Endothelial cell (in vitro differentiated cells): ENCODE results near the gene RALB. TPM values are rescaled to one million over a fixed set of nuclear protein-coding genes. Genes with fewer than 3 reads are reported as not detected.

Source experiments
- DNase-seq: peaks from one replicate; pipeline ENCODE4 v3.0.0; 2021; ENCODE audit warnings: low spot score
- H3K27ac Mint-ChIP-seq: one replicate; pipeline ENCODE4 v1.8.0; 2021; ENCODE audit warnings: mixed read lengths, inconsistent platforms; ENCODE audit not compliant: unreplicated experiment
- H3K27me3 Mint-ChIP-seq: one replicate; pipeline ENCODE4 v1.8.0; 2021; ENCODE audit warnings: mild to moderate bottlenecking, moderate library complexity, mixed read lengths, inconsistent platforms; ENCODE audit not compliant: unreplicated experiment
- H3K36me3 Mint-ChIP-seq: one replicate; pipeline ENCODE4 v1.8.0; 2021; ENCODE audit warnings: mild to moderate bottlenecking, low read depth, mixed read lengths, inconsistent platforms; ENCODE audit not compliant: unreplicated experiment
- H3K4me1 Mint-ChIP-seq: one replicate; pipeline ENCODE4 v1.8.0; 2021; ENCODE audit warnings: mild to moderate bottlenecking, mixed read lengths, inconsistent platforms; ENCODE audit not compliant: unreplicated experiment
- H3K4me3 Mint-ChIP-seq: one replicate; pipeline ENCODE4 v1.8.0; 2021; ENCODE audit warnings: mild to moderate bottlenecking, mixed read lengths, inconsistent platforms; ENCODE audit not compliant: unreplicated experiment
- H3K9me3 Mint-ChIP-seq: one replicate; pipeline ENCODE4 v1.8.0; 2021; ENCODE audit warnings: mixed read lengths, inconsistent platforms; ENCODE audit not compliant: unreplicated experiment
- CTCF ChIP-seq: fragments of 200-600 bp; sonication (generic); IDR thresholded peaks from one replicate; pipeline ENCODE4 v1.5.0; 2021; ENCODE audit warnings: antibody characterized with exemption; ENCODE audit not compliant: unreplicated experiment
- total RNA-seq: library from RNA; stranded (reverse); fragmentation: NEBNext Ultra II Directional; extraction: Animal tissue kit (Norgen Biotek cat#: 25700); gene quantifications from one replicate; pipeline ENCODE4 v1.2.1, GENCODE V29; 2021; ENCODE audit not compliant: unreplicated experiment

The RALB gene
- total RNA-seq, 1 donor from 2014 or later, result 367 TPM

GRCh38 chr2:120260736-120261135 is 8.1 kb downstream of the RALB start:
- no peak for DNase-seq
- H3K36me3 Mint-ChIP-seq, result peaks cover 41% of the 10 kb centered on the region
- no peak overlapping the region for H3K27ac Mint-ChIP-seq
- H3K4me3 Mint-ChIP-seq, result no peak overlapping the region
- H3K27me3 Mint-ChIP-seq, result peaks cover 2% of the 10 kb centered on the region
- peaks cover 52% of the 10 kb centered on the region for H3K4me1 Mint-ChIP-seq
- no peaks in the 10 kb centered on the region for H3K9me3 Mint-ChIP-seq
- no peak for TF ChIP-seq CTCF

GRCh38 chr2:120261387-120262006 is 8.8 kb downstream of the RALB start:
- Mint-ChIP-seq H3K9me3 (no peaks in the 10 kb centered on the region), H3K4me3 (no peak overlapping the region), H3K36me3 (peaks cover 33% of the 10 kb centered on the region), H3K27me3 (peaks cover 2% of the 10 kb centered on the region), H3K4me1 (peaks cover 44% of the 10 kb centered on the region), H3K27ac (no peak overlapping the region)
- no peak for DNase-seq
- TF ChIP-seq CTCF, result no peak

GRCh38 chr2:120262150-120262549 is 9.5 kb downstream of the RALB start:
- H3K36me3 Mint-ChIP-seq, result peaks cover 28% of the 10 kb centered on the region
- peaks cover 2% of the 10 kb centered on the region for H3K27me3 Mint-ChIP-seq
- H3K4me1 Mint-ChIP-seq, result peaks cover 44% of the 10 kb centered on the region

GRCh38 chr2:120262761-120263428 is 10.2 kb downstream of the RALB start:
- Mint-ChIP-seq H3K27ac (no peak overlapping the region), H3K27me3 (peaks cover 2% of the 10 kb centered on the region), H3K9me3 (no peaks in the 10 kb centered on the region), H3K4me3 (no peak overlapping the region), H3K36me3 (peaks cover 25% of the 10 kb centered on the region), H3K4me1 (peaks cover 40% of the 10 kb centered on the region)
- no peak for DNase-seq
- no peak for TF ChIP-seq CTCF

More at GRCh38 chr2:120262150-120262549, 9.5 kb downstream of the RALB start:
- Mint-ChIP-seq H3K9me3 (no peaks in the 10 kb centered on the region), H3K27ac (no peak overlapping the region), H3K4me3 (no peak overlapping the region)
- DNase-seq, result no peak
- TF ChIP-seq CTCF, result no peak

GRCh38 chr2:120265006-120265405 is 12.4 kb downstream of the RALB start:
- peak overlapping the region; percentile 7 for H3K4me3 Mint-ChIP-seq
- peaks cover 4% of the 10 kb centered on the region for H3K27me3 Mint-ChIP-seq
- TF ChIP-seq CTCF, result no peak
- peaks cover 29% of the 10 kb centered on the region for H3K36me3 Mint-ChIP-seq
- H3K9me3 Mint-ChIP-seq, result no peaks in the 10 kb centered on the region
- H3K4me1 Mint-ChIP-seq, result peaks cover 43% of the 10 kb centered on the region
- H3K27ac Mint-ChIP-seq, result no peak overlapping the region
- no peak for DNase-seq
